HEK293 (cell line): ENCODE results near the gene IARS1.

Experiments used
- CTCF ChIA-PET: fragments of 350-600 bp; formaldehyde crosslinking; extraction: SDS; loops from one replicate; lab custom pipeline; 2021; ENCODE audit warnings: antibody characterized with exemption; lab: Yijun Ruan, JAX
- POLR2A ChIA-PET: fragments of 300-600 bp; formaldehyde crosslinking; extraction: SDS; loops from one replicate; lab custom pipeline; 2020; ENCODE audit warnings: antibody characterized with exemption, inconsistent platforms; lab: Yijun Ruan, JAX
- H3K27ac ChIP-seq: fragments of 200-500 bp; sonication (Bioruptor generic); 2 replicates; pipeline ENCODE4 v1.5.1; 2014; ENCODE audit warnings: low read depth, low read length, control low read depth, inconsistent platforms; ENCODE audit errors: extremely low read depth
- H3K36me3 ChIP-seq, 2 experiments: fragments of 200-500 bp in 1 of 2; sonication (Bioruptor generic) in 1 of 2; 1 replicate in 1 of 2; 2 replicates in 1 of 2; pipeline ENCODE4 v1.5.1; 2014 to 2017; ENCODE audit warnings: inconsistent platforms in 2 of 2, low read length in 2 of 2; ENCODE audit not compliant: control insufficient read depth in 2 of 2, insufficient read depth in 1 of 2
- H3K4me1 ChIP-seq: fragments of 200-500 bp; sonication (Bioruptor generic); 2 replicates; pipeline ENCODE4 v1.5.1; 2014; ENCODE audit warnings: mild to moderate bottlenecking, low read length, inconsistent platforms; ENCODE audit not compliant: control insufficient read depth, insufficient read depth
- H3K4me3 ChIP-seq: 2 replicates; pipeline ENCODE4 v1.5.1; 2011; ENCODE audit warnings: low read depth, mild to moderate bottlenecking, control low read depth, low read length, moderate library complexity
- H3K9me3 ChIP-seq: fragments of 200-500 bp; sonication (Bioruptor generic); 2 replicates; pipeline ENCODE4 v1.5.1; 2014; ENCODE audit warnings: low read depth, low read length, inconsistent platforms; ENCODE audit not compliant: control insufficient read depth, insufficient read depth
- KLF7 ChIP-seq: fragments of 450-650 bp; formaldehyde crosslinking; IDR thresholded peaks from 2 replicates; pipeline ENCODE4 v1.5.1; 2016; ENCODE audit warnings: missing biosample characterization, missing genetic modification characterization, borderline replicate concordance
- WT1 ChIP-seq: fragments of 450-650 bp; formaldehyde crosslinking; IDR thresholded peaks from 2 replicates; pipeline ENCODE4 v1.5.1; 2016; ENCODE audit warnings: missing biosample characterization, missing genetic modification characterization
- ZEB2 ChIP-seq: fragments of 450-650 bp; formaldehyde crosslinking; IDR thresholded peaks from 2 replicates; pipeline ENCODE4 v1.5.1; 2016; ENCODE audit warnings: missing biosample characterization, missing genetic modification characterization
- ZNF121 ChIP-seq: fragments of 450-650 bp; formaldehyde crosslinking; IDR thresholded peaks from 2 replicates; pipeline ENCODE4 v1.5.1; 2016; ENCODE audit warnings: missing biosample characterization, missing genetic modification characterization
- ZNF214 ChIP-seq: fragments of 450-650 bp; formaldehyde crosslinking; IDR thresholded peaks from 2 replicates; pipeline ENCODE4 v1.5.1; 2017; ENCODE audit warnings: missing biosample characterization, mild to moderate bottlenecking, missing genetic modification characterization, borderline replicate concordance
- ZNF266 ChIP-seq: fragments of 450-650 bp; formaldehyde crosslinking; IDR thresholded peaks from 2 replicates; pipeline ENCODE4 v1.5.1; 2016; ENCODE audit warnings: missing biosample characterization, missing genetic modification characterization, low read depth
- ZNF404 ChIP-seq: fragments of 450-650 bp; formaldehyde crosslinking; IDR thresholded peaks from 2 replicates; pipeline ENCODE4 v1.5.1; 2017; ENCODE audit warnings: missing biosample characterization, missing genetic modification characterization
- ZNF48 ChIP-seq: fragments of 450-650 bp; formaldehyde crosslinking; IDR thresholded peaks from 2 replicates; pipeline ENCODE4 v1.5.1; 2016; ENCODE audit warnings: missing biosample characterization, missing genetic modification characterization
- ZNF660 ChIP-seq: fragments of 450-650 bp; IDR thresholded peaks from 2 replicates; pipeline ENCODE4 v1.5.1; 2018; ENCODE audit warnings: missing biosample characterization, mild to moderate bottlenecking, missing genetic modification characterization
- ZNF701 ChIP-seq: fragments of 450-650 bp; formaldehyde crosslinking; IDR thresholded peaks from 2 replicates; pipeline ENCODE4 v1.5.1; 2016; ENCODE audit warnings: missing biosample characterization, missing genetic modification characterization
- ZNF777 ChIP-seq: fragments of 450-650 bp; formaldehyde crosslinking; IDR thresholded peaks from 2 replicates; pipeline ENCODE4 v1.5.1; 2017; ENCODE audit warnings: missing biosample characterization, missing genetic modification characterization, borderline replicate concordance
- ZSCAN16 ChIP-seq: fragments of 450-650 bp; formaldehyde crosslinking; IDR thresholded peaks from 2 replicates; pipeline ENCODE4 v1.5.1; 2016; ENCODE audit warnings: missing biosample characterization, missing genetic modification characterization
- TF ChIP-seq, protein P1 (sequence below): fragments of 450-650 bp; formaldehyde crosslinking; IDR thresholded peaks from 2 replicates; pipeline ENCODE4 v1.5.1; 2016; ENCODE audit warnings: missing biosample characterization, missing genetic modification characterization
- TF ChIP-seq, protein P2 (sequence below): fragments of 450-650 bp; formaldehyde crosslinking; IDR thresholded peaks from 2 replicates; pipeline ENCODE4 v1.5.1; 2016; ENCODE audit warnings: missing biosample characterization, missing genetic modification characterization
- TF ChIP-seq, protein P3 (sequence below): fragments of 450-650 bp; formaldehyde crosslinking; IDR thresholded peaks from 2 replicates; pipeline ENCODE4 v1.5.1; 2017; ENCODE audit warnings: missing biosample characterization, missing genetic modification characterization
- TF ChIP-seq, protein P4 (sequence below): fragments of 450-650 bp; formaldehyde crosslinking; IDR thresholded peaks from 2 replicates; pipeline ENCODE4 v1.5.1; 2016; ENCODE audit warnings: missing biosample characterization, missing genetic modification characterization
- TF ChIP-seq, protein P5 (sequence below): fragments of 450-650 bp; formaldehyde crosslinking; IDR thresholded peaks from 2 replicates; pipeline ENCODE4 v1.5.1; 2016; ENCODE audit warnings: missing biosample characterization, missing genetic modification characterization

Gene IARS1

DNA sequence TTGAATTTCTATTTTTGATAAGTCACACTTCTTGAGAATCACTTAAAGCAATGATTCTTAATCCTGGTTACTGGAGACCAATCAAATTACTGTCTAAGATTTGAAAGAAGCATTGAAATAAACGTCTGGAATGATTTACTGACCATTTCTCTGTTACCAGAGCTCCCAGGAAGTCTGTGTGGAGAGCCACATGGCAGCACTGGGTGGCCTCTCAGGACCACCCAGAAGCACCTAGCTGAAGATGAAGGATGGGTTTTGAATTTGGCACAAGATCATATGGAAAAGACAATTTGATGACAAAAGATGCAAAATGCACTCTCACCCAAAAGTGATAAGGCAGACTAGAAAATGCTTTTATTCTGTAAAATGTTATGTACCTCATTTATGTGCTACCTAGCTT is 30.4 kb downstream of the IARS1 start:
- no peaks in the 10 kb centered on the region for H3K9me3 ChIP-seq
- no peak overlapping the region for H3K4me3 ChIP-seq
- H3K4me1 ChIP-seq = no peaks in the 10 kb centered on the region
- H3K36me3 ChIP-seq = peaks cover 27 to 100% of the 10 kb centered on the region in 2 experiments
- ChIA-PET CTCF (interaction anchor here (0.7 to 1.5 kb wide), 3 partner anchors 123 to 373 kb away, joined by 3 to 4 read pairs (median 3); no protein-coding TSS in a partner anchor), POLR2A (no interaction called here)
- H3K27ac ChIP-seq = no peak overlapping the region
- TF ChIP-seq ZNF404 = no peak
- TF ChIP-seq ZNF121 (tag by site-specific recombination) = no peak
- no peak for TF ChIP-seq ZNF48 (tag by site-specific recombination)
- TF ChIP-seq, protein P1, sequence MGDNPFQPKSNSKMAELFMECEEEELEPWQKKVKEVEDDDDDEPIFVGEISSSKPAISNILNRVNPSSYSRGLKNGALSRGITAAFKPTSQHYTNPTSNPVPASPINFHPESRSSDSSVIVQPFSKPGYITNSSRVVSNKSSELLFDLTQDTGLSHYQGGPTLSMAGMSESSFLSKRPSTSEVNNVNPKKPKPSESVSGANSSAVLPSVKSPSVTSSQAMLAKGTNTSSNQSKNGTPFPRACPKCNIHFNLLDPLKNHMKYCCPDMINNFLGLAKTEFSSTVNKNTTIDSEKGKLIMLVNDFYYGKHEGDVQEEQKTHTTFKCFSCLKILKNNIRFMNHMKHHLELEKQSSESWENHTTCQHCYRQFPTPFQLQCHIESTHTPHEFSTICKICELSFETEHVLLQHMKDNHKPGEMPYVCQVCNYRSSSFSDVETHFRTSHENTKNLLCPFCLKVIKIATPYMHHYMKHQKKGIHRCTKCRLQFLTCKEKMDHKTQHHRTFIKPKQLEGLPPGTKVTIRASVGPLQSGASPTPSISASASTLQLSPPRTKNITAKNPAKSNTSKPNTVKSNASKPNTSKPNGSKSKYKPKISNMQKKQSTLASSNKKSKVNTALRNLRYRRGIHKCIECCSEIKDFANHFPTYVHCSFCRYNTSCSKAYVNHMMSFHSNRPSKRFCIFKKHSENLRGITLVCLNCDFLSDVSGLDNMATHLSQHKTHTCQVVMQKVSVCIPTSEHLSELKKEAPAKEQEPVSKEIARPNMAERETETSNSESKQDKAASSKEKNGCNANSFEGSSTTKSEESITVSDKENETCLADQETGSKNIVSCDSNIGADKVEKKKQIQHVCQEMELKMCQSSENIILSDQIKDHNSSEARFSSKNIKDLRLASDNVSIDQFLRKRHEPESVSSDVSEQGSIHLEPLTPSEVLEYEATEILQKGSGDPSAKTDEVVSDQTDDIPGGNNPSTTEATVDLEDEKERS (tag by site-specific recombination) = no peak
- no peak for TF ChIP-seq KLF7 (tag by site-specific recombination)
- TF ChIP-seq, protein P2, sequence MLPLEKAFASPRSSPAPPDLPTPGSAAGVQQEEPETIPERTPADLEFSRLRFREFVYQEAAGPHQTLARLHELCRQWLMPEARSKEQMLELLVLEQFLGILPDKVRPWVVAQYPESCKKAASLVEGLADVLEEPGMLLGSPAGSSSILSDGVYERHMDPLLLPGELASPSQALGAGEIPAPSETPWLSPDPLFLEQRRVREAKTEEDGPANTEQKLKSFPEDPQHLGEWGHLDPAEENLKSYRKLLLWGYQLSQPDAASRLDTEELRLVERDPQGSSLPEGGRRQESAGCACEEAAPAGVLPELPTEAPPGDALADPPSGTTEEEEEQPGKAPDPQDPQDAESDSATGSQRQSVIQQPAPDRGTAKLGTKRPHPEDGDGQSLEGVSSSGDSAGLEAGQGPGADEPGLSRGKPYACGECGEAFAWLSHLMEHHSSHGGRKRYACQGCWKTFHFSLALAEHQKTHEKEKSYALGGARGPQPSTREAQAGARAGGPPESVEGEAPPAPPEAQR (tag by site-specific recombination) = no peak

DNA sequence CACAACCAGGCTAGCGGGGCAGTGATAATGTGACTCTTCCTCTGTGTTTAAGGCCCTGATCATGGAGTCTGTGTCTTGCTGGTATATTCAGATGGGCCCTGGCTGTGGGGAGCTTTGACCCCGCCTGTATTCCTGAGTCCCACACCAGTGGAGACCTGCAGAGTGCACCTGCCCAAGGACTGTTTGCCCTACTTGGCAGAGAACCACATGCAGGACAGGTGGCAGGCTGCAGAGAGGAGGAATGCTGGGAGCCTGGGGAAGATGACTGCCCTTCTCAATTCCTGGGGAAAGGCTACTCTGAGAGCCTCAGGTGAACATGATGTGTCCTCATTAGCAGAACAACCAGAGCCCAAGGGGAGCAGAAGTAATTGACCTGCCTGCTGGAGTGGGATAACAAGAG is 36.2 kb downstream of the IARS1 start:
- H3K9me3 ChIP-seq = no peaks in the 10 kb centered on the region
- H3K36me3 ChIP-seq = peaks cover 32 to 97% of the 10 kb centered on the region in 2 experiments
- H3K4me1 ChIP-seq = no peaks in the 10 kb centered on the region
- H3K27ac ChIP-seq = no peak overlapping the region
- H3K4me3 ChIP-seq = no peak overlapping the region
- POLR2A ChIA-PET = no interaction called here
- TF ChIP-seq ZNF701 (tag by site-specific recombination) (no peak), ZNF214 (tag by site-specific recombination) (no peak), ZNF266 (tag by site-specific recombination) (no peak), ZEB2 (tag by site-specific recombination) (no peak), ZNF660 (tag by site-specific recombination) (no peak), ZSCAN16 (tag by site-specific recombination) (no peak), WT1 (no peak), ZNF777 (no peak)
- TF ChIP-seq, protein P3, sequence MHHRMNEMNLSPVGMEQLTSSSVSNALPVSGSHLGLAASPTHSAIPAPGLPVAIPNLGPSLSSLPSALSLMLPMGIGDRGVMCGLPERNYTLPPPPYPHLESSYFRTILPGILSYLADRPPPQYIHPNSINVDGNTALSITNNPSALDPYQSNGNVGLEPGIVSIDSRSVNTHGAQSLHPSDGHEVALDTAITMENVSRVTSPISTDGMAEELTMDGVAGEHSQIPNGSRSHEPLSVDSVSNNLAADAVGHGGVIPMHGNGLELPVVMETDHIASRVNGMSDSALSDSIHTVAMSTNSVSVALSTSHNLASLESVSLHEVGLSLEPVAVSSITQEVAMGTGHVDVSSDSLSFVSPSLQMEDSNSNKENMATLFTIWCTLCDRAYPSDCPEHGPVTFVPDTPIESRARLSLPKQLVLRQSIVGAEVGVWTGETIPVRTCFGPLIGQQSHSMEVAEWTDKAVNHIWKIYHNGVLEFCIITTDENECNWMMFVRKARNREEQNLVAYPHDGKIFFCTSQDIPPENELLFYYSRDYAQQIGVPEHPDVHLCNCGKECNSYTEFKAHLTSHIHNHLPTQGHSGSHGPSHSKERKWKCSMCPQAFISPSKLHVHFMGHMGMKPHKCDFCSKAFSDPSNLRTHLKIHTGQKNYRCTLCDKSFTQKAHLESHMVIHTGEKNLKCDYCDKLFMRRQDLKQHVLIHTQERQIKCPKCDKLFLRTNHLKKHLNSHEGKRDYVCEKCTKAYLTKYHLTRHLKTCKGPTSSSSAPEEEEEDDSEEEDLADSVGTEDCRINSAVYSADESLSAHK (tag by site-specific recombination) = no peak
- TF ChIP-seq, protein P4, sequence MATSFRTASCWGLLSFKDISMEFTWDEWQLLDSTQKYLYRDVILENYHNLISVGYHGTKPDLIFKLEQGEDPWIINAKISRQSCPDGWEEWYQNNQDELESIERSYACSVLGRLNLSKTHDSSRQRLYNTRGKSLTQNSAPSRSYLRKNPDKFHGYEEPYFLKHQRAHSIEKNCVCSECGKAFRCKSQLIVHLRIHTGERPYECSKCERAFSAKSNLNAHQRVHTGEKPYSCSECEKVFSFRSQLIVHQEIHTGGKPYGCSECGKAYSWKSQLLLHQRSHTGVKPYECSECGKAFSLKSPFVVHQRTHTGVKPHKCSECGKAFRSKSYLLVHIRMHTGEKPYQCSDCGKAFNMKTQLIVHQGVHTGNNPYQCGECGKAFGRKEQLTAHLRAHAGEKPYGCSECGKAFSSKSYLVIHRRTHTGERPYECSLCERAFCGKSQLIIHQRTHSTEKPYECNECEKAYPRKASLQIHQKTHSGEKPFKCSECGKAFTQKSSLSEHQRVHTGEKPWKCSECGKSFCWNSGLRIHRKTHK = no peak
- TF ChIP-seq, protein P2 (tag by site-specific recombination) = no peak
- TF ChIP-seq, protein P5, sequence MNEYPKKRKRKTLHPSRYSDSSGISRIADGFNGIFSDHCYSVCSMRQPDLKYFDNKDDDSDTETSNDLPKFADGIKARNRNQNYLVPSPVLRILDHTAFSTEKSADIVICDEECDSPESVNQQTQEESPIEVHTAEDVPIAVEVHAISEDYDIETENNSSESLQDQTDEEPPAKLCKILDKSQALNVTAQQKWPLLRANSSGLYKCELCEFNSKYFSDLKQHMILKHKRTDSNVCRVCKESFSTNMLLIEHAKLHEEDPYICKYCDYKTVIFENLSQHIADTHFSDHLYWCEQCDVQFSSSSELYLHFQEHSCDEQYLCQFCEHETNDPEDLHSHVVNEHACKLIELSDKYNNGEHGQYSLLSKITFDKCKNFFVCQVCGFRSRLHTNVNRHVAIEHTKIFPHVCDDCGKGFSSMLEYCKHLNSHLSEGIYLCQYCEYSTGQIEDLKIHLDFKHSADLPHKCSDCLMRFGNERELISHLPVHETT (tag by site-specific recombination) = no peak
- CTCF ChIA-PET = interaction anchor here (0.6 kb wide), 1 partner anchor 26 kb away, joined by 4 read pairs; no protein-coding TSS in a partner anchor
